ENCODE measurements around the gene KLHL29.
A peak's percentile ranks its signal among the peaks of the same experiment; 100 is the strongest.

DNA sequence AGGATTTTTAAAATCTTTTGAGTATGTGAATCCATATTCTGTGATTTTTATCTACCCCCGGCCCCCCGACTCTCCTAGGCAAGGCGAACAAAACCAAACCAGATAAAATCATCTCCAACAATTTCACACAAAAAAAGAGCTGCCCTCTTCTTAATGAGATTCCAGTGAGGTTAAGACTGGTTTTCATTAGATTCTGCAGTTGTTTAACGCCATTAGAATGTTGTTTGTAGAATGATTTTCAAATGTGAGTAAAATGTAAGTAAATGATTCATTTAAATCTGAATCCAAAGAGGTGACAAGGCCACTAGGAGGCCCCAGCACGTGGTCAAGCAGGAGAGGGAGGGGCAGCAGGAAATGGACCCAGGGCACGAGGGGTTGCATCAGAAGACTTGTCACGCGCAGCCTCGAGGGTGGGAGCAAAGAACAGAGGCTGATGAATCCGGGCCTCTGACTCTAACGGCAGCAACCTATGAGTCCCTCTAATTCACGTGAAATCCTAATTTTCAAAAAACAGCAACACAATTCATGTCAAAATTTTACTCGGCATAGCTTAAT lies 24.3 kb upstream of the KLHL29 start:
- TF ChIP-seq FOSL1 (IDR thresholded peaks at IDR 0.05; ENCODE audit: low read depth): no peak
- TF ChIP-seq, protein P1, sequence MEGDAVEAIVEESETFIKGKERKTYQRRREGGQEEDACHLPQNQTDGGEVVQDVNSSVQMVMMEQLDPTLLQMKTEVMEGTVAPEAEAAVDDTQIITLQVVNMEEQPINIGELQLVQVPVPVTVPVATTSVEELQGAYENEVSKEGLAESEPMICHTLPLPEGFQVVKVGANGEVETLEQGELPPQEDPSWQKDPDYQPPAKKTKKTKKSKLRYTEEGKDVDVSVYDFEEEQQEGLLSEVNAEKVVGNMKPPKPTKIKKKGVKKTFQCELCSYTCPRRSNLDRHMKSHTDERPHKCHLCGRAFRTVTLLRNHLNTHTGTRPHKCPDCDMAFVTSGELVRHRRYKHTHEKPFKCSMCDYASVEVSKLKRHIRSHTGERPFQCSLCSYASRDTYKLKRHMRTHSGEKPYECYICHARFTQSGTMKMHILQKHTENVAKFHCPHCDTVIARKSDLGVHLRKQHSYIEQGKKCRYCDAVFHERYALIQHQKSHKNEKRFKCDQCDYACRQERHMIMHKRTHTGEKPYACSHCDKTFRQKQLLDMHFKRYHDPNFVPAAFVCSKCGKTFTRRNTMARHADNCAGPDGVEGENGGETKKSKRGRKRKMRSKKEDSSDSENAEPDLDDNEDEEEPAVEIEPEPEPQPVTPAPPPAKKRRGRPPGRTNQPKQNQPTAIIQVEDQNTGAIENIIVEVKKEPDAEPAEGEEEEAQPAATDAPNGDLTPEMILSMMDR (IDR thresholded peaks at IDR 0.05 in 2 of 3, conservative IDR thresholded peaks at IDR 0.05 in 1 of 3; ENCODE audit: borderline replicate concordance in 1 of 3, insufficient read depth in 1 of 3, low read depth in 2 of 3, low read length in 2 of 3): 0 out of 6 replicates have a peak, but pooled peaks of 1 of the 3 experiments have one; percentile 9
- TF ChIP-seq ZFX (IDR thresholded peaks at IDR 0.05): no peak
- TF ChIP-seq, protein P2, sequence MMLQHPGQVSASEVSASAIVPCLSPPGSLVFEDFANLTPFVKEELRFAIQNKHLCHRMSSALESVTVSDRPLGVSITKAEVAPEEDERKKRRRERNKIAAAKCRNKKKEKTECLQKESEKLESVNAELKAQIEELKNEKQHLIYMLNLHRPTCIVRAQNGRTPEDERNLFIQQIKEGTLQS (IDR thresholded peaks at IDR 0.05): no peak
- no peak for TF ChIP-seq POLR2AphosphoS5 (IDR thresholded peaks at IDR 0.05; ENCODE audit: low read depth, low read length)
- 0 out of 2 replicates have a peak, but pooled peaks have one; percentile 6 for TF ChIP-seq RAD21 (IDR thresholded peaks at IDR 0.05; ENCODE audit: low read depth)
- TF ChIP-seq ELF1 (IDR thresholded peaks at IDR 0.05; ENCODE audit: borderline replicate concordance, low read depth): no peak
- TF ChIP-seq EGR1 (IDR thresholded peaks at IDR 0.05; ENCODE audit: low read depth): no peak
- no peak for TF ChIP-seq POLR2A (IDR thresholded peaks at IDR 0.05; ENCODE audit: borderline replicate concordance, extremely low read depth, insufficient read depth, insufficient read length)
- TF ChIP-seq, protein P3, sequence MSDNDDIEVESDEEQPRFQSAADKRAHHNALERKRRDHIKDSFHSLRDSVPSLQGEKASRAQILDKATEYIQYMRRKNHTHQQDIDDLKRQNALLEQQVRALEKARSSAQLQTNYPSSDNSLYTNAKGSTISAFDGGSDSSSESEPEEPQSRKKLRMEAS (IDR thresholded peaks at IDR 0.05): peak; percentile 91
- TF ChIP-seq EZH2 (IDR thresholded peaks at IDR 0.05): no peak
- TF ChIP-seq, protein P4, sequence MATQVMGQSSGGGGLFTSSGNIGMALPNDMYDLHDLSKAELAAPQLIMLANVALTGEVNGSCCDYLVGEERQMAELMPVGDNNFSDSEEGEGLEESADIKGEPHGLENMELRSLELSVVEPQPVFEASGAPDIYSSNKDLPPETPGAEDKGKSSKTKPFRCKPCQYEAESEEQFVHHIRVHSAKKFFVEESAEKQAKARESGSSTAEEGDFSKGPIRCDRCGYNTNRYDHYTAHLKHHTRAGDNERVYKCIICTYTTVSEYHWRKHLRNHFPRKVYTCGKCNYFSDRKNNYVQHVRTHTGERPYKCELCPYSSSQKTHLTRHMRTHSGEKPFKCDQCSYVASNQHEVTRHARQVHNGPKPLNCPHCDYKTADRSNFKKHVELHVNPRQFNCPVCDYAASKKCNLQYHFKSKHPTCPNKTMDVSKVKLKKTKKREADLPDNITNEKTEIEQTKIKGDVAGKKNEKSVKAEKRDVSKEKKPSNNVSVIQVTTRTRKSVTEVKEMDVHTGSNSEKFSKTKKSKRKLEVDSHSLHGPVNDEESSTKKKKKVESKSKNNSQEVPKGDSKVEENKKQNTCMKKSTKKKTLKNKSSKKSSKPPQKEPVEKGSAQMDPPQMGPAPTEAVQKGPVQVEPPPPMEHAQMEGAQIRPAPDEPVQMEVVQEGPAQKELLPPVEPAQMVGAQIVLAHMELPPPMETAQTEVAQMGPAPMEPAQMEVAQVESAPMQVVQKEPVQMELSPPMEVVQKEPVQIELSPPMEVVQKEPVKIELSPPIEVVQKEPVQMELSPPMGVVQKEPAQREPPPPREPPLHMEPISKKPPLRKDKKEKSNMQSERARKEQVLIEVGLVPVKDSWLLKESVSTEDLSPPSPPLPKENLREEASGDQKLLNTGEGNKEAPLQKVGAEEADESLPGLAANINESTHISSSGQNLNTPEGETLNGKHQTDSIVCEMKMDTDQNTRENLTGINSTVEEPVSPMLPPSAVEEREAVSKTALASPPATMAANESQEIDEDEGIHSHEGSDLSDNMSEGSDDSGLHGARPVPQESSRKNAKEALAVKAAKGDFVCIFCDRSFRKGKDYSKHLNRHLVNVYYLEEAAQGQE (IDR thresholded peaks at IDR 0.05; ENCODE audit: low read depth): no peak
- no peak for TF ChIP-seq EZH2phosphoT487 (IDR thresholded peaks at IDR 0.05; ENCODE audit: borderline replicate concordance)
